ENCODE data around the gene RNF4.

GRCh38 chr4:2526559-2526958 is 57.7 kb downstream of the RNF4 start:
- TF ChIP-seq CTCF (conservative IDR thresholded peaks at IDR 0.05 in 1 of 2, IDR thresholded peaks at IDR 0.05 in 1 of 2; ENCODE audit: low read depth in 1 of 2, low read length in 2 of 2), result no peak
- TF ChIP-seq EZH2 (IDR thresholded peaks at IDR 0.05; ENCODE audit: low read length, missing control alignments), result no peak

All from fibroblast of lung (primary cell).